ES-I3 (cell line): ENCODE results near the gene SLC9C2.
"Not testable (repeated sequence)": the region's sequence is repeated elsewhere in the genome, so short reads cannot be mapped to it uniquely, and the experiment has no call there.

Experiments
- H3K36me3 ChIP-seq: 2 replicates; pipeline ENCODE4 v1.6.1; 2013; ENCODE audit warnings: mild to moderate bottlenecking, low read length, control low read depth, moderate library complexity; ENCODE audit not compliant: insufficient read depth
- H3K4me1 ChIP-seq: 2 replicates; pipeline ENCODE4 v1.6.1; 2013; ENCODE audit warnings: mild to moderate bottlenecking, control low read depth, low read length; ENCODE audit not compliant: insufficient read depth
- H3K9ac ChIP-seq: 2 replicates; pipeline ENCODE4 v1.6.1; 2013; ENCODE audit warnings: low read depth, mild to moderate bottlenecking, low read length, moderate library complexity
- H3K9me3 ChIP-seq: 2 replicates; pipeline ENCODE4 v1.6.1; 2013; ENCODE audit warnings: mild to moderate bottlenecking, low read length, moderate library complexity; ENCODE audit not compliant: control insufficient read depth, insufficient read depth

The SLC9C2 gene

DNA sequence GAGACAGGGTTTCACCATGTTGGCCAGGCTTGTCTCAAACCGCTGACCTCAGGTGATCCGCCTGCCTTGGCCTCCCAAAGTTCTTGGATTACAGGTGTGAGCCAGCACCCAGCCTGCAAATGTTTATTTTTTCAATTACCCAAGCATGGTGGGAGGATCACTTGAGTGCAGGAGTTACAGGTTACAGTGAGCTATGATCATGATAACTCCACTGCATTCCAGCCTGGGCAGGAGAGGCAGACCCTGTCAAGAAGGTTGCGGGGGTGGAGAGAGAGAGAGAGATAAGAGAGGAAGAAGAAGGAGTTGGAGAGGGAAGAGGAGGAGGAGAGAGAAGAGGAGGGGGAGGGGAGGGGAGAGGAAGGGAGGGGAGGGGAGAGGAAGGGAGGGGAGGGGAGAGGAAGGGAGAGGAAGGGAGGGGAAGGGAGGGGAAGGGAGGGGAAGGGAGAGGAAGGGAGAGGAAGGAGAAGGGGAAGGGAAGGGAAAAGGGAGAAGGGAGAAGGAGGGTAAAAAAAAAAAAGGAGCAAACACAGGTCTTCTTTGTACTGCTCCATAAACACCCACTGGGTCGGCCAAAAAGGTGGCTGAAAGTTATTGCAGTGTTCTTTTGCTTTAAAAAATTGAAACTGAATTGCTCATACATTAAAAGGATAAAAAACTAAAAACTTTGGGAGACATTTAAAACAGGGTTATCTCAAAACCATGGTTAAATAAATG, 5.8 kb upstream of the SLC9C2 start:
- H3K9me3 ChIP-seq = no peaks in the 10 kb centered on the region; the same call in 1 of the 2 replicates

DNA sequence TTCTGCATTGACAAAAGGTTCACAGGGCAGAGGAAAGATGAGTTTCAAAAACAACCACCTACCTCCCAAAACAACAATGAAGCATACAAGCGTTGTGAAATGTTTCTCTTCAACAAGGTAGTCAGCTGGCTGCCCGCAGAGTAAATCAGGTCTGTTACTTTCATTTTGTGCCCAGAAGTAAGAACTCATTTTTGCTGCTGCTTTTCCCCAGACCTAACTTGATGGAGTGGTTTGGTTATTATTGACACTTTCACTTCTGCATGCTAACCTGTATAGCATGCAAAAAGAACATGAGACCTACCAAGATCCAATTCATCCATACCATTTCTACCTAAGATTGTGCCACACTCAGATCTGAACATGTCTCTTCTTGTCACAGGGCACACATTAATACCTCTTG, 1.3 kb downstream of the SLC9C2 start:
- H3K4me1 ChIP-seq = no peaks in the 10 kb centered on the region
- H3K9me3 ChIP-seq = no peaks in the 10 kb centered on the region
- H3K36me3 ChIP-seq = no peaks in the 10 kb centered on the region
- H3K9ac ChIP-seq = no peak overlapping the region

More for the DNA sequence above, 5.8 kb upstream of the SLC9C2 start:
- H3K9ac ChIP-seq = no peak overlapping the region
- H3K4me1 ChIP-seq = no peaks in the 10 kb centered on the region
- no peaks in the 10 kb centered on the region; the same call in 1 of the 2 replicates for H3K36me3 ChIP-seq

DNA sequence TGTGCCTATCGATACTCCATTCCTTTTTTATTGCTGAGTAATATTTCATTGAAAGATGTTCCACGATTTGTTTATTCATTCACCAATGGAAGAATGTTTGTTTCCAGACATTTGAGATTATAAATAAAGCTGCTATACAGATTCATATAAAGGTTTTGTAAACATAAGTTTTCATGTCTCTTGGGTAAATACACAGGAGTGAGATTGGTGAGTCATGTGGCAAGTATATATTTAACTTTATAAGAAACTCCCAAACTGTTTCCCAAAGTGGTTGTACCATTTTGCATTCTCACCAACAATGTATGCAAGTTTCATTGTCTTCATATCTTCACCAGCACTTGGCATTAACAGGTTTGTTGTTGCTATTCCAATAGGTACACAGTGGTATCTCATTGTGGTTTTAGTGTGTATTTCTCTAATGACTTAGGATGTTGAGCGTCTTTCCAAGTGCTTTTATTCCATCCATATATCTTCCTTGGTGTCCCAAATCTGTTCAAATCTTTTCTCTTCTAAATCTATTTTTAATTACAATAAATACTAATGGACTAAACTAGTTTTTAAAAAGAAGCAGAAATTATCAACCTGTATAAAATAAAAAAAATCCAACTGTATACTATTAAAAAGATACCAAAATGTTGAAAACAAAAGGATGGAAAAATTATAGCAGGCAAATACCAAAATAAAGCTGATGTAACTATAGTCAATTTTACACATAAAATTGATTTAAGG, 6.6 kb downstream of the SLC9C2 start:
- Histone ChIP-seq H3K4me1 (no peaks in the 10 kb centered on the region), H3K9me3 (no peaks in the 10 kb centered on the region), H3K9ac (no peak overlapping the region), H3K36me3 (no peaks in the 10 kb centered on the region)

DNA sequence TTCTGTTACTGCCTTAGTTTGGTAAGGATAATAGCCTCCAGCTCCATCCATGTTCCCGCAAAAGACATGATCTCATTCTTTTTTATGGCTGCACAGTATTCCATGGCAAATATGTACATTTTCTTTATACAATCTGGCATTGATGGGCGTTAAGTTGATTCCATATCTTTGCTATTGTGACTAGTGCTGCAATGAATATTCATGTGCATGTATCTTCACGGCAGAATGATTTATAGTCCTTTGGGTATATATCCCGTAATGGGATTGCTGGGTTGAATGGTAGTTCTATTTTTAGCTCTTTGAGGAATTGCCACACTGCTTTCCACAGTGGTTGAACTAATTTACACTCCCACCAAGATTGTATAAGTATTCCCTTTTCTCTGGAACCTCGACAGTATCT, 11.7 kb downstream of the SLC9C2 start:
- not testable (repeated sequence) for H3K36me3 ChIP-seq, H3K9ac ChIP-seq, H3K4me1 ChIP-seq, H3K9me3 ChIP-seq

DNA sequence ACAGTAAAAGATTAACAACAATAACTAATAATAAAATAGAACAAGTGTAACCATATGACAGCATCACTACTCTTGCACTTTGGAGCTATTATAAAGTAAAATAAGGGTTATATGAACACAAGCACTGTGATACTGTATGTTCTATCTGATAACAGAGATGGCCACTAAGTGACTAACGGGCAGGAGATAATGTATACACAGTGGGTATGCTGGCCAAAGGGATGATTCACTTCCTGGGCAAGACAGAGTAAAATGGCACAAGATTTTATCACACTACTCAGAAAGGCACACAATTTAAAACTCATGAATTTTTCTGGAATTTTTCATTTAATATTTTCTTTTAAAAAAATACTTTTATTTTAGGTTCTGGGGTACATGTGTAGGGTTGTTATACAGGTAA, 12.3 kb downstream of the SLC9C2 start:
- Histone ChIP-seq H3K9me3 (no peaks in the 10 kb centered on the region), H3K9ac (no peak overlapping the region), H3K36me3 (no peaks in the 10 kb centered on the region), H3K4me1 (no peaks in the 10 kb centered on the region; the same call in 1 of the 2 replicates)

DNA sequence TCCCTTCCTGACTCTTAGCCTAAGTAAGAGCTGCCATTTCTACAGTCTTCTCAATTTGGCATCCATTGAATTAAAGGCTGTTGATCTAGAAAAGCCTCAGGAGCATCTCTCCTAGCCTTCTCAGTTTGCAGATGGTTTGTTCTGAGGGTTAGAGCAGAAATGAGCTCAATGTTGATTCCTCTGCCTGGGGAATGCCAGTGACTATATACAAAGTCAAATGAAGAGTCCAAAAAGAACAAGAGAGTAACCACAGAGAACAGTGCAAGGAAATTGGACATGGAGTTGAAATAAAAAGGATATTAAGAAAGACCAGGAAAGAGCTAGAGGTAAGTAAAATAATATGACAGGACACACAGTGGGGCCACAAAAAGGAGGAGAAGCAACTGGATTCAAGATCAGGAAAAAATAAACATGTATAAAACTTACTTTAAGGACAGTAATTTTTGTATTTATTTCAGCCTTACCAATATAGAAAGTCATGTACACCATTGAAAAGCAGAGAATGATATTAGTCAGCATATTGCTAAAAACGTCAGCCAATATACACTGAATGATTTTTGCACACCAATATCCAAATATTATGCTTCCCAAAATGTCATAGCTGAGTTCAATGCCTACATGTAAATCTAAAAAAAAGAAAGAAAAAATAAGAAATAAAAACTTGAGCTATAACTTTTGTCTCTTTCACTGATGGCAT, 21.3 kb downstream of the SLC9C2 start:
- H3K36me3 ChIP-seq = no peaks in the 10 kb centered on the region
- no peaks in the 10 kb centered on the region for H3K4me1 ChIP-seq
- H3K9me3 ChIP-seq = no peaks in the 10 kb centered on the region
- no peak overlapping the region for H3K9ac ChIP-seq

DNA sequence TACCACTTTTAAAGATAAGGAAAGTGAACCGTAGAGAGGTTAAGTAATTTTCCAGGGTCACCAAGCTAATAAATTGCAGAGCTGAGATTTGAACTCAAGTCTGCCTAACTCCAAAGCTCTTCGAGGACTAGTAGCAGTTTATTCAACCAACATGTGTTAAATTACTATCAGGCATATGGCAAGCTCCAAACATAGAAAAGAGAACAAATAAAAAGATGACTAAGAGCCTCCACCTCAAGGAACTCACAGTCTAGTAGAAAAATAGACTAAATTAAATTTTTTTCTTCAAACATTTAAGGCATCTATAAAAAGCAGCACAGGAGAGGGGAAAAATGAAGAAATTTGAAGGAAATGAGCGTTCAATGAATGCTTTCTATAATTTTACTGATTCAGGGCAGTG, 22.2 kb downstream of the SLC9C2 start:
- Histone ChIP-seq H3K9me3 (no peaks in the 10 kb centered on the region), H3K36me3 (no peaks in the 10 kb centered on the region), H3K4me1 (no peaks in the 10 kb centered on the region), H3K9ac (no peak overlapping the region)

DNA sequence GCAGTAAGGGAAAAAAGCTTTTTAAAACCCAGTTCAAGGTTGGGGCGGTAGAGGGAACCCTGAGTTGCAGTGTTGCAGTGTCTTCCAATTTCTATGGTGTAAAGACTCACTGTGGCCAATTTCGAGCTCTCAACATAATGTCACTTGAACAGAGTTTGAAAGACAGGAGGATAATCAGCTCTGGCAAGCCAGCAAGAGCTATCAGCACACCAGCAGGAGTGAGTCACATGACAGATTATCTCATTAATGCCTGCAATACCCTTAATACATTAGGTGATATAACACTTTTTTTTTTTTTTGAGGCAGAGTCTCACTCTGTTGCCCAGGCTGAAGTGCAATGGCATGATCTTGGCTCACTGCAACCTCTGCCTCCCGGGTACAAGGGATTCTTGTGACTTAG, 22.8 kb downstream of the SLC9C2 start:
- no peaks in the 10 kb centered on the region for H3K9me3 ChIP-seq
- H3K9ac ChIP-seq = no peak overlapping the region
- no peaks in the 10 kb centered on the region for H3K36me3 ChIP-seq
- no peaks in the 10 kb centered on the region for H3K4me1 ChIP-seq

DNA sequence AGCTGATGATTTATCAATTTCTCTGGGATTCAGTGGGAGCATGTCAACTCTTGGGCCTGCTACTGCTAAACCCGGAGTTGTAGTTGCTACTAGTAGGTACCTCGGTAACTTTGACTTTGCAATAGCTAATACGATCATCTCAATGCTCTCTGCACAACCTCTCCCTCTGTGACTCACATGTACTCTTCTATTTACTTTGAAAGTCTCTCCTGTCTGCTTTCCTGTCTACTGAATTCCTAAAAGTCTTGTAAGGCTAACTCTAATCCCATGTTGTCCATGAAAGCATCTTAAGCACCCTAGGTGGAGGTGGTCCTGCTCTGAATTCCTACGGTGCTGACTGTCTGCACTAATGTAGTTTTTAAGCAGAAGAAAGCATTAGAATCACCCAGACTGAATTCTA, 29.3 kb downstream of the SLC9C2 start:
- no peaks in the 10 kb centered on the region for H3K9me3 ChIP-seq
- H3K36me3 ChIP-seq = no peaks in the 10 kb centered on the region
- H3K4me1 ChIP-seq = no peaks in the 10 kb centered on the region
- no peak overlapping the region for H3K9ac ChIP-seq

DNA sequence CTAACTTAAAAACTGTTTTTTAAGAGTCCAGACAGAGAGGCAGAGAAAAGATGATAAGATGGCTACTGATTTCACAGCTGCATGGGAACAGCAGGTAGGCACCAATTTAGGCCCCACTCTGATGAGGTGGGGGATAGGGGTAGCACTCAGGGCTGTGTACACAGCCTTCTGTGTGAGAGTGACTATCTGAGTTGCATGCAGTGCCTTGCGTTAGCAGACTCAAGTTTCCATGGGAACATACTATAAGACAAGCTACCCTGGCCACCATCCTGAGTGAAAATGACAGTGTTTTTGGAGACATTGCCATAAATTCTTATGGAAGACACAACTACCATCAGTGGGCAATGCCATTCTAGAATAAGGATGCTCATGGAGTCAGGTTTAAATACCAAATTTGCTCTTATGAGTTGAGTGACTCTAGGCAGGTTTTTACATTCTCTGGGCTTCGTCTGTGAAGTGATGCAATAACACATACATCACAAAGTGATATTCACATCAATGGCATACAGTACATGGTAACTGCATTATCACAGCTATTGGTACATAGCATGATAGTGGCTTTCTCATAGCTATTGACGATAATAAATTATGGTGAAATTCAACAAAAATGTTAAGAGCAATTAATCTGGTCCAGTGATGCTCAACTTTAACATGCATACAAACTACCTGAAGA, 30.5 kb downstream of the SLC9C2 start:
- no peaks in the 10 kb centered on the region for H3K9me3 ChIP-seq
- no peak overlapping the region for H3K9ac ChIP-seq
- no peaks in the 10 kb centered on the region for H3K4me1 ChIP-seq
- H3K36me3 ChIP-seq = no peaks in the 10 kb centered on the region

DNA sequence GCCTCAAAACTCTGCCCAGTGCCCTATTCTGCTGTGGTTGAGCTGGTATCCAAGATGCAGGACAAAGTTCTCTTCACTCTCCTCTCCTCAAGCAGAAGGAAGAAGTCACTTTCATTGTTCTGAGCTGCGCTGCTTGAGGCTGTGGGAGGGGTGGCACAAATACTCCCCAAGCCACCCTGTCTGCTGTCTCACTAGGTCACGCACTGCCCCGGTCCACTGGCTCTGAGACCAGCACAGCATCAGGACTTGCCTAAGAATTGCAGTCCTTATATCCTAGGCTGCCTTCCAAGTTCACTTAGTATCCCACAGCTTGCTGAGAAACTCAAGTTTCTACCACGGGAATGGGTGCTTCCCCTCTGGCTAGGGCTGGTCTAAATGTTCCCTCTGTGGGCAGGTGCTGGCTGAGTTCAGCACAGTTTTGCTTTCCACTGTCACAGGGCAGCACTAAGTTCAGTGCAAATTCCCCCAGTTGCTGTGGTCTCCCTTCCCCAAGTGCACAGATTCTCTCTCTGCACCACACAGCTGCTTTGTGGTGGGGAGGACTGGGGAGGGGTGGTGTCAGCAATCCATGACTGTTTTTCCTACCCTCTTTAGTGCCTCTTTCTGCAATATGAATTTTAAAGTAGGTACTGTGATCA, 32.4 kb downstream of the SLC9C2 start:
- H3K9me3 ChIP-seq = no peaks in the 10 kb centered on the region; the same call in 1 of the 2 replicates
- no peaks in the 10 kb centered on the region for H3K36me3 ChIP-seq
- no peak overlapping the region for H3K9ac ChIP-seq
- no peaks in the 10 kb centered on the region for H3K4me1 ChIP-seq

DNA sequence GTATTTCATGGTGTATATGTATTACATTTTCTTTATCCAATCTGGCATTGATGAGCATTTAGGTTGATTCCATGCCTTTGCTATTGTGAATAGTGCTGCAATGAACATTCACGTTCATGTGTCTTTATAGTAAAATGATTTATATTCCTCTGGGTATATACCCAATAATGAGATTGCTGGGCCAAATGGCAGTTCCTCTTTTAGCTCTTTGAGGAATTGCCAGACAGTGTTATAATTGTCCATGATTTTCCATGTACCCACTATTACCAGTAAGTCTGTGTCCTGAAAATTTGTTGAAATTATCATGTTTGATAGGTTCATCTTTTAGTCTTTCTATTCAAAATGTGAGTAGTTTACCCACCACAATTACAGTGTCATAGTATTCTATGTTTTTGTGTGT, 34.4 kb downstream of the SLC9C2 start:
- no peaks in the 10 kb centered on the region for H3K36me3 ChIP-seq
- H3K4me1 ChIP-seq = no peaks in the 10 kb centered on the region
- H3K9me3 ChIP-seq = no peaks in the 10 kb centered on the region; the same call in 1 of the 2 replicates
- no peak overlapping the region for H3K9ac ChIP-seq

DNA sequence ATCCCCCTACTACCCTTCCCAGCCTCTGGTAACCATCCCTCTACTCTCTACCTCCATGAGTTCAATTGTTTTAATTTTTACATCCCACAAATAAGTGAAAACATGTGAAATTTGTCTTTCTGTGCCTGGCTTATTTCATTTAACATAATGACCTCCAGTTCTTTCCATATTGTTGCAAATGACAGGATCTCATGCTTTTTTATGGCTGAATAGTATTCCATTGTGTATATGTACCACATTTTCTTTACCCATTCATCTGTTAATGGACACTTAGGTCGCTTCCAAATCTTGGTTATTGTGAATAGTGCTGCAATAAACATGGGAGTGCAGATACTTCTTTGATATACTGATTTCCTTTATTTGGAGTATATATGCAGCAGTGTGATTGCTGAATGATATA, 39.0 kb downstream of the SLC9C2 start:
- H3K36me3 ChIP-seq, H3K9me3 ChIP-seq, H3K4me1 ChIP-seq, H3K9ac ChIP-seq: not testable (repeated sequence)

DNA sequence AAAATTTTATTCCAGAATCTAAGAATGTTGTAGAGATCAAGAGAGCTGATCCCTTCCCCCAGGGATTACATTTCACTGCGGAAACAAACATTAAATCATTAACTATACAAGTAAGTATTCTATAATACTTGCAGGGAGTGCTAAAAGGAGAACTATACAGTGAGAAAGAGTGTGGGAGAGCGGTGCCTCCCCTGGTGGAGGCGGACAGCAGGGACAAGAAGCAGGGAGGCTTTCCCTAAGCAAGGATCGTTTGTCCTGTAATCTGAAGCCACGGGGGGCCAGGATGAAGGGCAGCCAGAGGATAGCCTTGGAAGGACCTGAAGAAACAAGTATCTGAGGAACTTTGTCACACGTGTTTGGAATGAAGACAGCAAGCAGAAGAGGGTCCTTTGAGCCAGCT, 40.1 kb downstream of the SLC9C2 start:
- Histone ChIP-seq H3K9me3 (no peaks in the 10 kb centered on the region; the same call in 1 of the 2 replicates), H3K4me1 (no peaks in the 10 kb centered on the region), H3K36me3 (no peaks in the 10 kb centered on the region), H3K9ac (no peak overlapping the region)
